ENCODE results near the gene ADAM12.

Gene ADAM12

DNA sequence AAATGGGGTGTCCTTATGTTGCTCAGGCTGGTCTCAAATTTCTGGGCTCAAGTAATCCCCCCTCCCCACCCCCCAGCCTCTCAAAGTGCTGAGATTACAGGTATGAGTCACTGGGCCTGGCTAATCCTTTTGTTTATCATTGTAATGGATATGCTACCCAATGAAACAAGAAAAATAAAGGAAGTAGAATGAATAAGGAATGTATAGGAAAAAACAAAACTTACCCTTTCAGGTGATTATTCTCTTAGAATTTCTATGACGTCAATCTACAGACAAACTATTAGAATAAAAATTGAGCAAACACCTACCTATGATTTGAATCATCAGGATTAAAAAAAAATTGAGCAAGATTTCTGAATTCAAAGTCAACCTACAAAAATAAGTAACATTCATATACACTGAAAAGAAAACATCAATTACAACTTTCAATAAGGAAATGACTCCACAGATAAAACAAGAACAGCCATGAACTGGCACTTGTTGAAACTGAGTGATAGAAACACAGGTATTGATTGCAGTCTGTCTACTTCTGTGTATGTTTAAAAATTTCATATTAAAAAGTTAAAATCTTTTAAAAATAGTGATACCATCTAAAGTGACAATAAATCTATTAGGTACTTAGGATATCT lies 12.2 kb downstream of the ADAM12 start:
- H3K4me1 ChIP-seq (ENCODE audit: control insufficient read depth in 1 of 2, insufficient read depth in 1 of 2, low read depth in 1 of 2, low read length in 1 of 2) = no peaks in the 10 kb centered on the region
- H3K36me3 ChIP-seq = no peaks in the 10 kb centered on the region
- no peak overlapping the region for H3K27ac ChIP-seq
- H3K4me3 ChIP-seq (ENCODE audit: low read depth in 1 of 2, low read length in 1 of 2) = no peak overlapping the region
- H3K9me3 ChIP-seq = no peaks in the 10 kb centered on the region
- no peaks in the 10 kb centered on the region for H3K27me3 ChIP-seq
- TF ChIP-seq, protein P1, sequence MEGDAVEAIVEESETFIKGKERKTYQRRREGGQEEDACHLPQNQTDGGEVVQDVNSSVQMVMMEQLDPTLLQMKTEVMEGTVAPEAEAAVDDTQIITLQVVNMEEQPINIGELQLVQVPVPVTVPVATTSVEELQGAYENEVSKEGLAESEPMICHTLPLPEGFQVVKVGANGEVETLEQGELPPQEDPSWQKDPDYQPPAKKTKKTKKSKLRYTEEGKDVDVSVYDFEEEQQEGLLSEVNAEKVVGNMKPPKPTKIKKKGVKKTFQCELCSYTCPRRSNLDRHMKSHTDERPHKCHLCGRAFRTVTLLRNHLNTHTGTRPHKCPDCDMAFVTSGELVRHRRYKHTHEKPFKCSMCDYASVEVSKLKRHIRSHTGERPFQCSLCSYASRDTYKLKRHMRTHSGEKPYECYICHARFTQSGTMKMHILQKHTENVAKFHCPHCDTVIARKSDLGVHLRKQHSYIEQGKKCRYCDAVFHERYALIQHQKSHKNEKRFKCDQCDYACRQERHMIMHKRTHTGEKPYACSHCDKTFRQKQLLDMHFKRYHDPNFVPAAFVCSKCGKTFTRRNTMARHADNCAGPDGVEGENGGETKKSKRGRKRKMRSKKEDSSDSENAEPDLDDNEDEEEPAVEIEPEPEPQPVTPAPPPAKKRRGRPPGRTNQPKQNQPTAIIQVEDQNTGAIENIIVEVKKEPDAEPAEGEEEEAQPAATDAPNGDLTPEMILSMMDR (IDR thresholded peaks at IDR 0.05) = no peak

DNA sequence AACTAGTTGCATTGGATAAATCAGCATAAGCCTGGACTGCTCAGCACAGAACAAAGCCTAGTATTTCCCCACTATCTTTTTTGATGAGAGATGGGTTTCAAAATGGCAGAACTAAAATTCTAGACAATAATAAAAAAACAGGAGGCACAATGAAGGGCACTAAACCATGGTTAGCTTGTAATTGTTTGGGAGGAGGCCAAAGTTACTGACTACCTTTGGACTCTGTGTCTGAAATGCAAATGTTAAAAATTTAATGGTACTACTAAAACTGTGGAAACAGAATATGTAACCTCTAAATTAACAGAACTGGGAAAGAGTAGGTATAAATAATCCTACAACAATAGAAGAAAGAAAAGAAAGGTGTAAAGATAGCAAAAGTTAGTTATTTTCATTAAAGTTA lies 13.0 kb downstream of the ADAM12 start:
- TF ChIP-seq, protein P1 (IDR thresholded peaks at IDR 0.05) = no peak
- H3K4me1 ChIP-seq (ENCODE audit: control insufficient read depth in 1 of 2, insufficient read depth in 1 of 2, low read depth in 1 of 2, low read length in 1 of 2) = no peaks in the 10 kb centered on the region

DNA sequence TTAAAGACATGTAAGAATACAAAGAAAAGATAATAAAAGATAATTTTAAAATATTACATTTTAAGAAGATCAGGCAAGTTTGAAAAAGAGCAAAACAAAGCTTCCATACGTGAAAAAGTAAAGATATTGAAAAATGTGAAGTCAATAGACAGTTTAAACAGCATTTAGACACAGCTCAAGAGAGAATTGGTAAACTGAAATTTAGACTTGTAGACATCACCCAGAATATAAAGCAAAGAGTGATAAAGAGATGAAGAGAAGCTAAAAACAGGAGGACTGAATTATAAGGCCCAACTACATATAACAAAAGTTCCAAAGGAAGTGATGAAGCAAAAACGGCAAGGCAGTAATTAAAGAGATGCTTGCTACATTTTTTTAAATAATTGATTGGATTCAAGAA lies 13.8 kb downstream of the ADAM12 start:
- TF ChIP-seq, protein P1 (IDR thresholded peaks at IDR 0.05) = no peak
- H3K4me3 ChIP-seq (ENCODE audit: low read depth in 1 of 2, low read length in 1 of 2) = no peak overlapping the region
- H3K27me3 ChIP-seq = no peaks in the 10 kb centered on the region
- H3K4me1 ChIP-seq (ENCODE audit: control insufficient read depth in 1 of 2, insufficient read depth in 1 of 2, low read depth in 1 of 2, low read length in 1 of 2) = no peaks in the 10 kb centered on the region
- no peaks in the 10 kb centered on the region for H3K36me3 ChIP-seq
- H3K9me3 ChIP-seq = no peaks in the 10 kb centered on the region
- H3K27ac ChIP-seq = no peak overlapping the region

More for the DNA sequence above, 13.0 kb downstream of the ADAM12 start:
- no peaks in the 10 kb centered on the region for H3K36me3 ChIP-seq
- H3K27ac ChIP-seq = no peak overlapping the region
- H3K4me3 ChIP-seq (ENCODE audit: low read depth in 1 of 2, low read length in 1 of 2) = no peak overlapping the region
- H3K27me3 ChIP-seq = no peaks in the 10 kb centered on the region
- no peaks in the 10 kb centered on the region for H3K9me3 ChIP-seq

DNA sequence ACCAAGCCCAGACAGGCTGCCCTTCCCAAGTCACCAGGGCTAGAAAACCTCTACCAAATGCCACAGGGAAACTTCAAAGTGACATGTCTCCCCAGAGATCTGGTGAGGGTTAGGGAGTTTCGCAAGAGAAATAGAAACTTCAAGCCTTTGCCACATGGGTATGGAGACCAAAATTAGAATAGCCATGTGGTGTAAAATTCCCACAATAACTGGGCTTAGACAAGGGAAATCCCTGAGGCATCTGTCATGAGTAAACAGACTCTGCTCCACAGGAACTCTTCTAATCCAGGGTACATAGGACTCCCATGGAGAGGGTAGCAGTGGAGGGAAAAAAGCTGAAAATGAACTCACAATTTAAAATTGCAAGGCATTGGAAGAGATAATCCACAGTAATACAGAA lies 14.3 kb downstream of the ADAM12 start:
- no peaks in the 10 kb centered on the region for H3K27me3 ChIP-seq
- no peaks in the 10 kb centered on the region for H3K36me3 ChIP-seq
- no peaks in the 10 kb centered on the region for H3K4me1 ChIP-seq (ENCODE audit: control insufficient read depth in 1 of 2, insufficient read depth in 1 of 2, low read depth in 1 of 2, low read length in 1 of 2)
- no peaks in the 10 kb centered on the region for H3K9me3 ChIP-seq
- no peak overlapping the region for H3K4me3 ChIP-seq (ENCODE audit: low read depth in 1 of 2, low read length in 1 of 2)
- TF ChIP-seq, protein P1 (IDR thresholded peaks at IDR 0.05) = no peak
- no peak overlapping the region for H3K27ac ChIP-seq

DNA sequence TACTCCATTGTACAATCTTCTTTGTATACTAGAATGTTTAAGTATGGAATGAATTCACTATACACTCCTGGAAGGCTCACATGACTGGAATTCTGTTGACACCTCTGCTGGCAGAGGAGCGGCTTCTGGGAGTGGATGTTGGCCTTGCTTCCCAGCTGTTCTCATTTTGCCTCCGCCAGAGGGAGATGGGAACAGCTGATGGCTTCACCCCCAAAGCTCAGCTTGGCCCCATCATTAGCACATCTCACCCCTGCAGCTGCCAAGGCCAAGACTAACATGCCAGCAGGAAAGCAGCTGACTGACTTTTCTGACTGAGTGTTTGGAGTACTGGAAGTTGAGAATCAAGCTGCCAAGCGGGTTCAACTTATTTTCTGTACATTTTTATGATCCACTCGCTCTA lies 15.1 kb downstream of the ADAM12 start:
- Histone ChIP-seq H3K27ac (no peak overlapping the region), H3K9me3 (no peaks in the 10 kb centered on the region), H3K4me3 (ENCODE audit: low read depth in 1 of 2, low read length in 1 of 2) (no peak overlapping the region), H3K4me1 (ENCODE audit: control insufficient read depth in 1 of 2, insufficient read depth in 1 of 2, low read depth in 1 of 2, low read length in 1 of 2) (no peaks in the 10 kb centered on the region), H3K27me3 (no peaks in the 10 kb centered on the region), H3K36me3 (no peaks in the 10 kb centered on the region)
- TF ChIP-seq, protein P1 (IDR thresholded peaks at IDR 0.05) = no peak

Measured in neutrophil (primary cell).